CD4-positive, alpha-beta T cell treated with Interleukin-4 for 4 hours (primary cell): Measurements from ENCODE around the gene ZNF648.
"Not testable (repeated sequence)": the region's sequence is repeated elsewhere in the genome, so short reads cannot be mapped to it uniquely, and the experiment has no call there.

Source experiments
- DNase-seq: peaks from one replicate; pipeline ENCODE4 v3.0.0-alpha.2; 2020

ZNF648 gene

DNA sequence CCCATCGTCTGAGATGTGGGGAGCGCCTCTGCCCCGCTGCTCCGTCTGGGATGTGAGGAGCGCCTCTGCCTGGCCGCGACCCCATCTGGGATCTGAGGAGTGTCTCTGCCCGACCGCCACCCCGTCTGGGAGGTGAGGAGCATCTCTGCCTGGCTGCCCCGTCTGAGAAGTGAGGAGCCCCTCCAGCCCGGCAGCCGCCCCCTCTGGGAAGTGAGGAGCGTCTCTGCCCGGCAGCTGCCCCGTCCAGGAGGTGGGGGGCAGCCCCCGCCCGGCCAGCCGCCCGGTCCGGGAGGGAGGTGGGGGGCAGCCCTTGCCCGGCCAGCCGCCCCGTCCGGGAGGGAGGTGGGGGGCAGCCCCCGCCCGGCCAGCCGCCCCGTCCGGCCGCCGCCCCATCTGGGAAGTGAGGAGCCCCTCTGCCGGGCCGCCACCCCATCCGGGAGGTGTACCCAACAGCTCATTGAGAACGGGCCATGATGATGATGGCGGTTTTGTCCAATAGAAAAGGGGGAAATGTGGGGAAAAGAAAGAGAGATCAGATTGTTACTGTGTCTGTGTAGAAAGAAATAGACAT, 50.6 kb downstream of the ZNF648 start:
- DNase-seq, result not testable (repeated sequence)

DNA sequence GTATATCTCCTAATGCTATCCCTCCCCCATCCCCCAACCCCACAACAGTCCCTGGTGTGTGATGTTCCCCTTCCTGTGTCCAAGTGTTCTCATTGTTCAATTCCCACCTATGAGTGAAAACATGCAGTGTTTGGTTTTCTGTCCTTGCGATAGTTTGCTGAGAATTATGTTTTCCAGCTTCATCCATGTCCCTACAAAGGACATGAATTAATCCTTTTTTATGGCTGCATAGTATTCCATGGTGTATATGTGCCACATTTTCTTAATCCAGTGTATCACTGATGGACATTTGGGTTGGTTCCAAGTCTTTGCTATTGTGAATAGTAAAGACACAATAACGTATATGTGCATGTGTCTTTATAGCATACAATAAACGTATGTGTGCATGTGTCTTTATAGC, 56.1 kb downstream of the ZNF648 start:
- not testable (repeated sequence) for DNase-seq

DNA sequence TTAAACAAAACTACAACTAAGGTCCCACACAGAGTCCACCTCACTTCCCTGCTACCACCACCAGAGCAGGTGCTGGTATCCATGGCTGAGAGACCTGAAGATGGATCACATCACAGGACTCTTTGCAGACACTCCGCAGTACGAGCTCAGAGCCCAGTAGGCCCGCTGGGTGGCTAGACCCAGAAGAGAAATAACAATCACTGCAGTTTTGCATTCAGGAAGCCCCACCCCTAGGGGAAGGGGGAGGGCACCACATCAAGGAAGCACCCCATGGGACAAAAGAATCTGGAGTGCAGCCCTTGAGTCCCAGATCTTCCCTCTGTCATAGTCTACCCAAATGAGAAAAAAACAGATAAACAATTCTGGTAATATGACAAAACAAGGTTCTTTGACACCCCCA, 56.9 kb downstream of the ZNF648 start:
- DNase-seq, result no peak
